Neural progenitor cell (in vitro differentiated cells): Measurements from ENCODE around the gene ERGIC1. TPM values are rescaled to one million over a fixed set of nuclear protein-coding genes. Genes with fewer than 3 reads are reported as not detected.

Experiments used
- DNase-seq: peaks from one replicate; pipeline ENCODE4 v3.0.0-alpha.2; 2016; ENCODE audit warnings: low spot score
- H2AFZ ChIP-seq: fragments of 200-600 bp; sonication (generic); replicated peaks from 2 replicates; pipeline ENCODE4 v1.6.1; 2016; ENCODE audit warnings: antibody characterized with exemption
- H3F3A ChIP-seq: fragments of 200-600 bp; sonication (generic); 2 replicates; pipeline ENCODE4 v1.6.1; 2016; ENCODE audit warnings: antibody characterized with exemption, low read depth
- H3K27ac ChIP-seq: fragments of 200-600 bp; sonication (generic); 2 replicates; pipeline ENCODE4 v1.5.1; 2016; ENCODE audit warnings: mild to moderate bottlenecking
- H3K27me3 ChIP-seq: fragments of 200-600 bp; sonication (generic); 2 replicates; pipeline ENCODE4 v1.6.1; 2016; ENCODE audit warnings: mild to moderate bottlenecking, moderate library complexity
- H3K36me3 ChIP-seq: fragments of 200-600 bp; sonication (generic); 2 replicates; pipeline ENCODE4 v1.5.1; 2016
- H3K4me1 ChIP-seq: fragments of 200-600 bp; sonication (generic); 2 replicates; pipeline ENCODE4 v1.6.1; 2016; ENCODE audit warnings: mixed run types
- H3K4me2 ChIP-seq: fragments of 200-600 bp; sonication (generic); 2 replicates; pipeline ENCODE4 v1.6.1; 2016
- H3K4me3 ChIP-seq: fragments of 200-600 bp; sonication (generic); 2 replicates; pipeline ENCODE4 v1.5.1; 2016
- H3K79me2 ChIP-seq: fragments of 200-600 bp; sonication (generic); 2 replicates; pipeline ENCODE4 v1.6.1; 2016; ENCODE audit warnings: low read depth
- H3K9ac ChIP-seq: fragments of 200-600 bp; sonication (generic); 2 replicates; pipeline ENCODE4 v1.6.1; 2016
- H3K9me3 ChIP-seq: fragments of 200-600 bp; sonication (generic); 2 replicates; pipeline ENCODE4 v1.5.1; 2016; ENCODE audit warnings: low read depth
- H4K20me1 ChIP-seq: fragments of 200-600 bp; sonication (generic); 2 replicates; pipeline ENCODE4 v1.6.1; 2016; ENCODE audit warnings: low read depth
- H3K27ac Mint-ChIP-seq: 3 replicates; pipeline ENCODE4 v1.8.0; 2021; ENCODE audit warnings: mixed read lengths
- H3K27me3 Mint-ChIP-seq: 2 replicates; pipeline ENCODE4 v1.8.0; 2022; ENCODE audit warnings: low read depth, mild to moderate bottlenecking, inconsistent platforms, moderate library complexity, mixed read lengths; ENCODE audit not compliant: insufficient read depth
- H3K36me3 Mint-ChIP-seq: 3 replicates; pipeline ENCODE4 v1.8.0; 2021; ENCODE audit warnings: mixed read lengths
- H3K4me1 Mint-ChIP-seq: 3 replicates; pipeline ENCODE4 v1.8.0; 2021; ENCODE audit warnings: mixed read lengths
- H3K4me3 Mint-ChIP-seq: 3 replicates; pipeline ENCODE4 v1.8.0; 2021; ENCODE audit warnings: mild to moderate bottlenecking, moderate library complexity, mixed read lengths
- H3K9me3 Mint-ChIP-seq: 3 replicates; pipeline ENCODE4 v1.8.0; 2020; ENCODE audit warnings: mixed read lengths
- CTCF ChIP-seq: fragments of 200-600 bp; sonication (generic); IDR thresholded peaks from 2 replicates; pipeline ENCODE4 v1.5.1; 2017; ENCODE audit warnings: antibody characterized with exemption, mild to moderate bottlenecking
- EZH2 ChIP-seq: fragments of 200-600 bp; sonication (generic); IDR thresholded peaks from 2 replicates; pipeline ENCODE4 v1.6.1; 2017; ENCODE audit warnings: antibody characterized with exemption, mild to moderate bottlenecking, moderate library complexity
- EZH2phosphoT487 ChIP-seq: fragments of 200-600 bp; sonication (generic); IDR thresholded peaks from 2 replicates; pipeline ENCODE4 v1.6.1; 2017; ENCODE audit warnings: antibody characterized with exemption
- total RNA-seq: library from RNA; depleted of rRNA; stranded (reverse); fragments of >200 nt; gene quantifications from 2 replicates; pipeline ENCODE4 v1.2.3, GENCODE V29; 2015; ENCODE audit warnings: low replicate concordance

Gene ERGIC1
- total RNA-seq, 1 donor from 2014 or later, result 28.7 TPM

DNA sequence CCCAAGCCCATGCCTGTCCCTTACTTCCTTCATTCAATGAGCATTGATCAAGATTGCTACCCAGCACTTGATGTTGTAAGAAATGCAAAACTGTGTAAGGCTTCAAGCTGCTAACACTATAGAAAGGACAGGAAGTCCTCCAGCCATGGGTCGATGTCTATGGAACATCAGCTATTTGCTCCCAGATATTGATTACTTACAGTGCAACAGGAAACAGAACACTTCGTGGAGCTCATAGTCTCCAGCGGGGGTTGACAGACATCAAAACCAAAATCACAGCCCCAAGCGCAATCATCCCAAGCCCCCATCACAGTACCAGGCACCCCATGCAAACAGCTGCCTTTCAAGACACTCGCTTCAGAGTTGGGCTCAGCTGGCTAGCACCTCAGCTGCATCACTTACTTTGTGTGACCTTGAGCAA, 36.3 kb upstream of the ERGIC1 start:
- Histone ChIP-seq H3K79me2 (no peaks in the 10 kb centered on the region), H3K4me2 (no peak overlapping the region), H3K4me3 (no peak overlapping the region), H4K20me1 (no peaks in the 10 kb centered on the region), H3K27me3 (no peaks in the 10 kb centered on the region), H3K27ac (no peak overlapping the region), H3K9me3 (no peaks in the 10 kb centered on the region), H3K4me1 (no peaks in the 10 kb centered on the region), H2AFZ (no peak overlapping the region), H3K36me3 (no peaks in the 10 kb centered on the region), H3F3A (no peaks in the 10 kb centered on the region), H3K9ac (no peak overlapping the region)
- H3K27ac Mint-ChIP-seq, result no peak overlapping the region
- peaks cover 4% of the 10 kb centered on the region for H3K4me1 Mint-ChIP-seq
- no peaks in the 10 kb centered on the region for H3K9me3 Mint-ChIP-seq
- H3K27me3 Mint-ChIP-seq, result peaks cover 8% of the 10 kb centered on the region
- no peak for DNase-seq
- no peaks in the 10 kb centered on the region for H3K36me3 Mint-ChIP-seq
- H3K4me3 Mint-ChIP-seq, result no peak overlapping the region
- TF ChIP-seq EZH2 (no peak), EZH2phosphoT487 (no peak)

DNA sequence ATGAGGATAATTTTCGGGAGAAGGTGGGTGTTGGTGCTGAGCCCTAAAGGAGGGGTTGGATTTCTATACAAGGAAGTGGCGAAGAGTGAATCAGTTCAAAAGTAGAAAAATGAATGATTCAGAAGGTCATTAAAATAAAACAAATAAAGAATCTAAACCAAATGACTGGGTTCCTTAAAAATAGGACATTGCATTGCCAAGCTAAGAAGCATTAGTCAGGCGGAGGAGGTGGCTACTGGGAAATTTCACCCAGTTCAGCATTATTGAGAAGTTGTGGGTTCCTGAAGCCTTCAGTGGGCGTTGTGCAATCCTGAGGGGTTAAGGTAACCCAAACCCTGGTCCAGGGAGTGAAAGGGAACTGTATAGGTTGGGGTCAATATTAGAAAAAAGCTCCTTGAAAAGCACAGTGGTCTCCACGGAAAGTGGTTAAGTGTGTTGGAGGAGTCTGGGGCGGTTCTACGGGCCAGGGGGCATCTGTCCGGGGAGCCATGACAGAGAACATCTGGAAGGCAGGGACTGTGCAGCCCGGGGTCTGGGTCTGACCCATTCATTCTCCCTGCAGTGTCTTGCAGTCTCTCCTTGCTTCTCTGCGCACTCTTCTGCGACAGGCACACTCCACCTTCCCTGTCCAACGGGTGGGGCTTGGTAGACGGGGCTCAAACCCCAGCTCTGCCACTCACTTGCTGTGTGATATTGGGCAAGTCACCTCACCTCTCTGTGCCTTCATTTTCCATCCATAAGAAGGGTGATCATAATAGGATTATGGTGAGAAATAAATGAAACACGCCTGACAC, 35.4 kb upstream of the ERGIC1 start:
- Histone ChIP-seq H3K36me3 (no peaks in the 10 kb centered on the region), H3K4me2 (no peak overlapping the region), H3K9me3 (no peaks in the 10 kb centered on the region), H3F3A (no peaks in the 10 kb centered on the region), H3K4me3 (no peak overlapping the region), H3K79me2 (no peaks in the 10 kb centered on the region), H4K20me1 (no peaks in the 10 kb centered on the region), H3K27me3 (no peaks in the 10 kb centered on the region), H3K4me1 (no peaks in the 10 kb centered on the region), H2AFZ (no peak overlapping the region), H3K27ac (no peak overlapping the region), H3K9ac (no peak overlapping the region)
- peaks cover 5% of the 10 kb centered on the region for H3K27me3 Mint-ChIP-seq
- no peaks in the 10 kb centered on the region for H3K9me3 Mint-ChIP-seq
- H3K4me3 Mint-ChIP-seq, result no peak overlapping the region
- TF ChIP-seq CTCF (no peak), EZH2 (no peak), EZH2phosphoT487 (no peak)
- DNase-seq, result no peak
- peaks cover 4% of the 10 kb centered on the region for H3K4me1 Mint-ChIP-seq
- H3K27ac Mint-ChIP-seq, result no peak overlapping the region
- no peaks in the 10 kb centered on the region for H3K36me3 Mint-ChIP-seq

DNA sequence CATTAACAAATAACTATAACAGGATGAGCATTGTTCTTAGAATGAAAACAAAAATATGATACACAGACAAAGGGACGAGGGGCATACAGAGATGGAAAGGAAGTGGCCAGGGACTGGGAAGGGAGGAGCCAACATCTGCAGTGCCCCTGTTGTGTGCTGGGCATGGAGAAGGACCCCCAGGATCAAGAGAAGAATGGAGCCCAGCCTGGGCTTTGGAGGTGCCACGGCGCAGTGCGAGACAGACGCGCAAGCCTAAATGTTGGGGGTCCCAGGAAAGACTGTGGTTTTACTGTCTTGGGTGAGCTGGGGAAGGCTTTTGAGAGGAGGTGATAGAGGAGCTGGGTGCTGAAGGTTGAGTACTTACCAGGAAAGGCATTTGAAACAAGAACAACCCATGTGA, 34.6 kb upstream of the ERGIC1 start:
- H3K27me3 Mint-ChIP-seq, result peaks cover 5% of the 10 kb centered on the region
- H3K4me2 ChIP-seq, result no peak overlapping the region
- H3K4me3 ChIP-seq, result no peak overlapping the region
- no peak overlapping the region for H3K4me3 Mint-ChIP-seq
- H2AFZ ChIP-seq, result no peak overlapping the region
- H4K20me1 ChIP-seq, result no peaks in the 10 kb centered on the region
- no peaks in the 10 kb centered on the region for H3K9me3 Mint-ChIP-seq
- H3K4me1 Mint-ChIP-seq, result peaks cover 4% of the 10 kb centered on the region
- H3K4me1 ChIP-seq, result no peaks in the 10 kb centered on the region
- no peaks in the 10 kb centered on the region for H3F3A ChIP-seq
- no peaks in the 10 kb centered on the region for H3K79me2 ChIP-seq
- no peak for TF ChIP-seq CTCF
- TF ChIP-seq EZH2, result no peak
- TF ChIP-seq EZH2phosphoT487, result no peak
- H3K36me3 Mint-ChIP-seq, result no peaks in the 10 kb centered on the region
- H3K27ac Mint-ChIP-seq, result no peak overlapping the region
- no peak overlapping the region for H3K9ac ChIP-seq
- no peaks in the 10 kb centered on the region for H3K27me3 ChIP-seq
- no peaks in the 10 kb centered on the region for H3K36me3 ChIP-seq
- no peak for DNase-seq
- H3K27ac ChIP-seq, result no peak overlapping the region
- no peaks in the 10 kb centered on the region for H3K9me3 ChIP-seq

DNA sequence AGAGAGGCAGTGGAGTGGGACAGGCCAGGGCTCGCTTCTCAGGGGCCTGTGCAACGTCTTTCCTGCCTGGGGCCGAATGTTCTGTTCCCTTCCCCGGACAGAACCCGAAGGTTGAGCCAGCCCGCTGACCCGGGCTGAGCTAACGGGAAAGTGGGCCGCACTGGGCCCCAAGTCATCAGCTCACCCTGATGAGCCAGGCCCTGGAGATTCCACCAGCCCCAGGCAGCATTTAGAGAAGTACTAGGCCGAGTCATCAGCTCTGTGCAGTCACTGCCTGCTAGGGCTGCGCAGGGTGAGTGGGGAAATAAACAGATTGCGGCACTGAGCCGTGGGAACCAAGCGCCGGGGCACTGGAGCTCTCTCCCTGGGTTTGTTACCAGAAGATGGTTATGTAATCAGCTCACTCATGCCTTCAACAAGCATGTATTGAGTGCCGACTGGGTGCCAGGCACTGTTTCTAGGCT, 33.9 kb upstream of the ERGIC1 start:
- Mint-ChIP-seq H3K27me3 (peaks cover 8% of the 10 kb centered on the region), H3K27ac (no peak overlapping the region), H3K4me1 (peaks cover 4% of the 10 kb centered on the region), H3K36me3 (no peaks in the 10 kb centered on the region), H3K4me3 (no peak overlapping the region), H3K9me3 (no peaks in the 10 kb centered on the region)
- Histone ChIP-seq H3K36me3 (no peaks in the 10 kb centered on the region), H3K4me1 (no peaks in the 10 kb centered on the region), H3K27me3 (no peaks in the 10 kb centered on the region), H3F3A (no peaks in the 10 kb centered on the region), H3K4me2 (no peak overlapping the region), H3K79me2 (no peaks in the 10 kb centered on the region), H3K9ac (no peak overlapping the region), H3K4me3 (no peak overlapping the region), H4K20me1 (no peaks in the 10 kb centered on the region), H3K27ac (no peak overlapping the region), H2AFZ (peak overlapping the region; percentile 59), H3K9me3 (no peaks in the 10 kb centered on the region)
- TF ChIP-seq EZH2 (no peak), CTCF (no peak), EZH2phosphoT487 (no peak)
- DNase-seq, result no peak
